Aorta (tissue), 5 donors: Measurements from ENCODE around the gene EPN2. TPM values are rescaled to one million over a fixed set of nuclear protein-coding genes. Genes with fewer than 3 reads are reported as not detected.
"Not testable (repeated sequence)": the region's sequence is repeated elsewhere in the genome, so short reads cannot be mapped to it uniquely, and the experiment has no call there.

Experiments
- ATAC-seq: fragments of 200-7000 bp; cut with Tn5 transposase; one replicate; pipeline ENCODE4 v1.9.1; 2022; ENCODE audit warnings: moderate library complexity; ENCODE audit not compliant: low FRiP score
- DNase-seq, 2 donors: peaks; one replicate each; pipeline ENCODE4 v3.0.0-alpha.2; 2020
- H3K27ac ChIP-seq, 2 donors: one replicate each; pipeline ENCODE4 v1.5.1; 2013; ENCODE audit warnings: low read length in 2 of 2, mild to moderate bottlenecking in 2 of 2, moderate library complexity in 2 of 2, control low read depth in 1 of 2, inconsistent platforms in 1 of 2, low read depth in 1 of 2
- H3K27me3 ChIP-seq, 2 donors: one replicate each; pipeline ENCODE4 v1.6.1; 2013; ENCODE audit warnings: control low read depth in 1 of 2, low read length in 1 of 2, mild to moderate bottlenecking in 1 of 2, moderate library complexity in 1 of 2; ENCODE audit not compliant: insufficient read depth in 2 of 2, control insufficient read depth in 1 of 2
- H3K36me3 ChIP-seq, 2 donors: one replicate each; pipeline ENCODE4 v1.6.1; 2013; ENCODE audit warnings: control low read depth in 1 of 2, low read length in 1 of 2, mild to moderate bottlenecking in 1 of 2; ENCODE audit not compliant: insufficient read depth in 2 of 2, control insufficient read depth in 1 of 2
- H3K4me1 ChIP-seq, 2 donors: one replicate each; pipeline ENCODE4 v1.6.1; 2013; ENCODE audit warnings: low read length in 2 of 2, control low read depth in 1 of 2, mild to moderate bottlenecking in 1 of 2, moderate library complexity in 1 of 2; ENCODE audit not compliant: insufficient read depth in 2 of 2, control insufficient read depth in 1 of 2
- H3K4me3 ChIP-seq, 2 donors: one replicate each; pipeline ENCODE4 v1.5.1; 2013; ENCODE audit warnings: low read length in 2 of 2, control low read depth in 1 of 2, mild to moderate bottlenecking in 1 of 2
- H3K9me3 ChIP-seq: one replicate; pipeline ENCODE4 v1.6.1; 2013; ENCODE audit warnings: mild to moderate bottlenecking, low read length; ENCODE audit not compliant: control insufficient read depth
- WGBS, 2 donors: extraction: QIAGEN DNeasy Blood & Tissue Kit; methylation state at CpG; one replicate each; pipeline ENCODE4 v1.1.7; 2013; 5-methylcytosine and 5-hydroxymethylcytosine counted together
- intact Hi-C, 2 donors: fragments of 100-400 bp; cut with DNase I; formaldehyde crosslinking; loops; one replicate each; pipeline versions ENCODE4 v1.14.2 to v1.15.0; 2022
- polyA plus RNA-seq, 2 donors: library from polyadenylated mRNA; stranded (reverse); fragments of 200-250 nt; gene quantifications; one replicate each; pipeline ENCODE4 v1.2.3, GENCODE V29; 2013
- total RNA-seq, 2 donors: library from RNA; stranded (reverse); fragmentation: NEBNext Ultra II Directional; extraction: Animal tissue kit (Norgen Biotek cat#: 25700); gene quantifications; one replicate each; pipeline ENCODE4 v1.2.1, GENCODE V29; 2021
- donor health status: healthy with polysubstance abuse.
- donor health status: Bipolar disorder and iron deficiency.
- donor health status: DM: no; HTN: no; CAD: no.
- donor health status: DM: no; HTN: no; CAD: no.
- donor health status: DM: yes; HTN: yes; CAD: no.

Gene EPN2
- total and polyA plus RNA-seq, 4 donors = 8.6 to 67.7 (median 40.1) TPM

- intact Hi-C loops, H3K27ac ChIP-seq, DNase-seq, H3K36me3 ChIP-seq, H3K4me3 ChIP-seq, H3K4me1 ChIP-seq, H3K27me3 ChIP-seq, H3K9me3 ChIP-seq: not testable (repeated sequence)
- WGBS, 2 donors = no CpG with 5 or more reads among the region's 67 CpGs
- ATAC-seq = peak; percentile 92
These were observed 21.9 kb upstream of the EPN2 start for GRCh38 chr17:19215074-19215860.

- WGBS, 2 donors = no CpG with 5 or more reads among the region's 13 CpGs
- H3K9me3 ChIP-seq, H3K27me3 ChIP-seq, ATAC-seq, H3K4me3 ChIP-seq, intact Hi-C loops, DNase-seq, H3K36me3 ChIP-seq, H3K27ac ChIP-seq, H3K4me1 ChIP-seq: not testable (repeated sequence)
These were observed 20.8 kb upstream of the EPN2 start for GRCh38 chr17:19216148-19216926.

- H3K27ac ChIP-seq, H3K4me3 ChIP-seq, H3K27me3 ChIP-seq, intact Hi-C loops, H3K9me3 ChIP-seq, ATAC-seq, H3K36me3 ChIP-seq, DNase-seq, H3K4me1 ChIP-seq: not testable (repeated sequence)
- no CpG with 5 or more reads among the region's 2 CpGs for WGBS, 2 donors
These were observed 18.3 kb upstream of the EPN2 start for GRCh38 chr17:19218914-19219313.

DNA sequence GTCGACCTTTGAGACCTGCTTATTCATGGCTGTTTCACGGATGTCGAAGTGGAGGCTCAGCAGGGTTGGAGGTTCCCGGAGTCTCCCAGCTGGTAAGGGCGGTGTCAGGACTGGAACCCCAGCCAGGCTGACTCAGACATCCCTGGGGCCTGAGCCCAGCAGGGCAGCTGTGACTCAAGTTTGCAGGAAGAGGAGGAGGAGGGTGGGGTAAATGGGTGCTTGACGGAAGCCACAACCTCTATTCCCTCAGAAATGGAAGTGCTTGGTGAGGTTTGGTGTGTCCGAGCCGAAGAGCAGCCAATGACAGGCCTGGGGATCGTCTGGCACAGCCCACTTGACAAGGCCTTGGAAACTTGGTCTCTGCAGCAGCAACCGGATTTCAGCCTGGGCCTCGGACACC is 17.8 kb upstream of the EPN2 start:
- WGBS, 2 donors = no CpG with 5 or more reads among the region's 11 CpGs
- H3K4me3 ChIP-seq, DNase-seq, H3K36me3 ChIP-seq, intact Hi-C loops, H3K9me3 ChIP-seq, H3K4me1 ChIP-seq, H3K27me3 ChIP-seq, H3K27ac ChIP-seq: not testable (repeated sequence)
- peak; percentile 77 for ATAC-seq

DNA sequence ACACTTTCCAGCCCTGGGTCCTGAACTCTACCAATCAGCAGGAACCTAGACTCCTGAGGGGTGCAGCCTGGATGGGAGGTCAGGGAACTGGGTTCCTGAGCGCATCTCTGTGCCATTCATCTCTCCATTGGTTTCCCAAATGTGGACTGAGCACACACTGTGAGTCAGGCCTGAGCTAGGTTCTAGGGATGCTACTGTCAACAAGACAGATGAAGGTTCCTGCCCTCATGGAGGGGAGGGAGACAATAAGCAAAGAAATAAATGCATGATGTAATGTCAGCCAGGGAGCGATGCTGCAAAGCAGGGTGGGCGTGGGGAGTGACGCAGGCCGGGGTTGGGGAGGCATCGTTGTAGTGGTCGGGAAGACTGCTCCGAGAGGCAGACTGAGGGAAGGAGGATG is 17.0 kb upstream of the EPN2 start:
- H3K4me1 ChIP-seq, H3K27ac ChIP-seq, H3K4me3 ChIP-seq, H3K36me3 ChIP-seq, ATAC-seq, H3K27me3 ChIP-seq, DNase-seq, H3K9me3 ChIP-seq, intact Hi-C loops: not testable (repeated sequence)
- no CpG with 5 or more reads among the region's 8 CpGs for WGBS, 2 donors

- H3K4me3 ChIP-seq, ATAC-seq, intact Hi-C loops: not testable (repeated sequence)
These were observed 10.3 kb upstream of the EPN2 start for GRCh38 chr17:19226610-19227588.

DNA sequence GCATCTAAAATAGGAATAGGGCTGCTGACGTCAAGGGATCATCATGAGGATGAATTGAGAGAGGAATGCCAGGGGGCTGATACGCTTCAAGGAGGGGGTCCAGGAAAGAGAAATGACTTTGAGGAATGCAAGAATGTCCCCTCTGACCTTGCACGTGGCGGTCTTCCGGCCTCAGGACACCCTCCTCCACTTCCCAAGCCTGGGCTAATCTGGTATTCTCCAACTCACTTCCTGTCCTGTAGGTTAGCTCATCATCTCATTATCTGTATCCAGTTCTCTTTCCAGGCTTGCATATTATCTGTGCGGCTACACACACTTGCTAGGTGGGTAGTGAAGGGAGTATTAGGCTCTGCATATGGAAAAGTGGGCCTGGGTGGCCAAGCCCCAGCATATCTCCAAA is 2.5 kb upstream of the EPN2 start:
- H3K27me3 ChIP-seq, H3K4me1 ChIP-seq, H3K4me3 ChIP-seq, ATAC-seq, intact Hi-C loops, H3K9me3 ChIP-seq, DNase-seq, H3K27ac ChIP-seq, H3K36me3 ChIP-seq: not testable (repeated sequence)
- 89 to 91% methylated on average over 3 to 4 of the region's 6 CpGs for WGBS, 2 donors

More at GRCh38 chr17:19226610-19227588, 10.3 kb upstream of the EPN2 start:
- not testable (repeated sequence) for H3K36me3 ChIP-seq, H3K27me3 ChIP-seq, H3K4me1 ChIP-seq, H3K9me3 ChIP-seq, DNase-seq, H3K27ac ChIP-seq
- WGBS, 2 donors = no CpG with 5 or more reads among the region's 12 CpGs

- WGBS, 2 donors = no CpG with 5 or more reads among the region's 32 CpGs
- H3K4me3 ChIP-seq, H3K36me3 ChIP-seq, DNase-seq, H3K9me3 ChIP-seq, H3K27me3 ChIP-seq, intact Hi-C loops, H3K27ac ChIP-seq, H3K4me1 ChIP-seq: not testable (repeated sequence)
- peak; percentile 83 for ATAC-seq
These were observed 621 bp upstream of the EPN2 start for GRCh38 chr17:19236351-19237138.
